NCI-H524 treated with DMSO at 0.1 percent for 48 hours (cell line): ENCODE results near the gene BCKDHB.
"Not testable (repeated sequence)": the region's sequence is repeated elsewhere in the genome, so short reads cannot be mapped to it uniquely, and the experiment has no call there.

ENCODE experiments used
- DNase-seq: peaks from one replicate; lab custom pipeline; 2025; lab: John Stamatoyannopoulos, UW

Gene BCKDHB

DNA sequence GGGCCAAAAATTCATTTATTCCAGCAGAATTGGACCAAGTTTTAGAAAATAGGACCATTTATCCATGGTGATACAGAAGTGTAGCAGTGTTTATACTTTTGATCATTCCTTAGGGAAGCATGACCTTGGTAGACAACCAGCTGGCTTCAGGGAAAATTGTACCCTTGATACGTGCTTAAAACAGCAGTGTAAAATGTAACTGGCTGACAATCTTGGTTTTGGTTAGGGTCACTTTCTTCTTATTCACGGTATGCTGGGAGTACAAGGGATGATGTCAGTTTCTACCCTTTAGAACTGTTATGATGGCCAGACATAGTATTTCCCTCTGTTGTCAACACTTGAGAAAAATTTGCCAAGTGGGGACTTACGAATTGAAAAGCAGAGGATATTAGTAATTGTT, 157.1 kb downstream of the BCKDHB start:
- no peak for DNase-seq

DNA sequence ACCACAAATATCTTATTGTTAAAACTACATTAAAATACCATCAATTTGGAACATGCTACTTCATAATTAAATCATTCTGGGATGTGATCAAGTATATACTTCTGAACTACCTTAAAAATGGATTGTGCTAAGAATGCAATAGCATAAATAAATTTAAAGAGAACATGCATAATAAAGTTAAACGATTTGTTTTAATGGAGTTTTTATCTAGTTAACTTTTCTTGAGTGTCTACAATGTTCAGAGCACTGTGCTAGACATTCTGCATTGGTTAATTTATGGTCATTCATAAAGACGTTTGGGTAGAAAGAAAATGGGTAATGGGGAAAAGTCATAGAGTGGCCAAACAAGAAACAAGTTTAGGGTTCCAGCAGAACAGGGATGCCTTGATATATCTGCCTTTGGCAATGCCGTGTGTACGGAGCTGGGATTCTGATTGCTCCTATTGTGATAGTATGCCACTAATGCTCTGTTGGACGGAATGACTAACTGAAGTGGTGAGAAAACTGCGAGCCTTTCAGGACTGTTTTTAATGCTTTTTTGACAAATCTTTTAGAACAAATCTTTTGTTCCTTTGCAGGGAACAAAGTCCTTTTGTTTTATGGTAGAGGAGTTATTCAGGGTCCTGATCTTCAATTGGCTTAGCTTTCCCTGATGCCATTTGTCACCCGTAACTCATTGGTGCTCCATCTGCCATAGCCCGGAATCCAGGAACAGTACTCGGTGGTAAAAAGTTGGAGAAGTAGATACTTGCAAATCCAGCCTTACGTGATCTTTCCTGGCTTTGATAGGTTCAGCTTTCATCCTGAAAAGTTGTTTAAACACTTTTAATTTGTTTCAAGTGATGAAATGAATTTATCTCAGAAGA, 162.6 kb downstream of the BCKDHB start:
- DNase-seq: no peak

DNA sequence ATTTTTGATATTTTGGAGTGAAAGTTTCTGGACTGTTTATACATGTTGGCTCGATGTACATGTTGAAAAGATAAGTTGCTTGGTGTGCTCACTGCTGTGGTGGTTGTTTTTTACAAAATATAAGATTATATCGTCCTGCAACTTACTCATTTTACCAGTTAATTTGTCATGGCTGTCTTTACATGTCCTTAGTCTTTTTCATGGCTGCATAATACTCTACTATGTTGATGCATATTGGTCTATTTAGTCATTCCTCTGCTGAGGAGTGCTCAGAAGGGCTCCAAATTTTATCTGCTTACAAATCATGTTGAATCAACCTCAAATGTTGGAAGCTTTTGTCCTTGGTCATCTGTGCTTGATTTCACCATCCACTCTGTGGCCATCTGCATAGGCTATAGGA, 164.6 kb downstream of the BCKDHB start:
- no peak for DNase-seq

DNA sequence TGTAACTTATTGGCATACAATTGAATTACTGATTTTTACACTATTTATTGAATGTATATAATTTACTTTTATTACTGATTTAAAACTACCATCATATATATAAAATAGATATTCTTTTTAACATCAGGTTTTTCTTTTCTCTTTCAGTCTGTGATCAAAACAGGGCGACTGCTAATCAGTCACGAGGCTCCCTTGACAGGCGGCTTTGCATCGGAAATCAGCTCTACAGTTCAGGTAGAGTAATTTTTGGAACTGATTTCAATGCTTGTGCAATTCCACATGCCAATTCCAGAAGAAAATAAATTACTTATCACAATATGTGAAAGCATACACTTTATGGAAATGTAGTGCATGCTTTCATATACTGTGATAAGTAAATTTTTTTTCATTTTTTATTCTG, 166.5 kb downstream of the BCKDHB start:
- no peak for DNase-seq

DNA sequence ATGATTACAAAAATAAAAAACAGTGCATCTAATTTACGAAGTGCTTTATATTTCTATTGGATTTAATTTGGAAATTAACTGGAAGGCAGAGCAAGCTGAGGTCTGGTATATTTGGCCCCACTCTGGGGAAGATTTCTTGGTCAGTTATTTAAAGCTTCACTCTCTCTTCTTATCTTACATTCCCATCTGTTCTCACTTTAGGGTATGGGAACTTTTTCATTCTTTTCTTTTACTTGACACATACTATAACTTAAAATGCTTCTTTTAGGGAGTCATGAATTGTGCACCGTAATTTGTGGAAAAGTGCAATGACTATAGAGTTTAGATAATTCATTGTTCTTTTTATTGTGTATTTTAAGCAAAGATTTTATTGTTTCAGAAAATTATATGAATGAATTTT, 170.4 kb downstream of the BCKDHB start:
- no peak for DNase-seq

DNA sequence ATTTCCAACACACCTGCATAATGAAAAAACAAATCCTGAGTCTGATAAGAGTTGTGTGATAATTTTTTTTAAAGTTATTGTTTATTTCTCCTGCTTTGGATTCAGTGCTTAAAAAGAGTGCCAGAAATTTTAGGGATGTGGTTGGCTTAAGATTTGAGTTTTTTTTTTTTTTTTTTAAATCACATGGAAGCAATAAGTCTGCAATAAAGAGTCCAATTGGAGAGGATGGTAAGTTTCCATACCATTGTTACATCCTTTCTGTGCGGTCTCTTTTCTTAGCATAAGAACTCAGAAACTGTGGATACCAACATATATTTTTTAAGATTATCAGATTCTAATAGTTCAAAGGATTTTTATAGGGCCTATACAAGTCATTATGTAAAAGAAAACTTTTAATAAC, 171.0 kb downstream of the BCKDHB start:
- no peak for DNase-seq

DNA sequence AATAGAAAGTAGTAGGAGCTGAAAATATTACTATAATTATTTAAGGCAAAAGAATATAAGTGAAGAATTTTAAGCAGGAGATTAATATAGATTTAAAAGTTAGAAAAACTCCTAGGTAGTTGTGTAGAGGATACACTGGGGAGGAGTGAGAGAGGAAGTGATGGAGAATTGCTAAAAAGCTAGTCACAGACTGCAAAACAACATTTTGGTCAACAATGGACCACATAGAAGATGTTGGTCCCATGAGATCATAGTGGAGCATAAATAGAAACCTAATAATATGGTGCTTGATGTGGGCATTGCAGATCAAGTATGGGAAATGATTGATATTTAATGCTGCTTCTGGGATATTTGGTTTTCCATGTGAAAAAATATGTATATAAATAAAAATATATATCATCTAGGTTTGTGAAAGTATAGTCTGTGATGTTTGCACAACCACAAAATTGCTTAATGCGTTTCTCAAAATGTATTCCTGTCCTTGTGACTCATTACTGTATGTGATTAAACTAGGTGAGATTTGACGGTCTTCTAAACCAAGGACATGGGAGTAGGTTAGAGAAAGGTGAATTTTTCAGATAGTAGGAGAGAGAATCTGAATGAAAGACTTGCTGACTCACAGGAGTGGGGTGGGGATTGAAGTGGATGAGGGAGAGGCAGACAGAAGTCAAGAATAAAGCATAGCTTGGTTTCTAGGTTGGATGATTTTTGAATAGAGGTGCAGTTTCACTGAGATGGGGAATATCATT, 174.0 kb downstream of the BCKDHB start:
- no peak for DNase-seq

DNA sequence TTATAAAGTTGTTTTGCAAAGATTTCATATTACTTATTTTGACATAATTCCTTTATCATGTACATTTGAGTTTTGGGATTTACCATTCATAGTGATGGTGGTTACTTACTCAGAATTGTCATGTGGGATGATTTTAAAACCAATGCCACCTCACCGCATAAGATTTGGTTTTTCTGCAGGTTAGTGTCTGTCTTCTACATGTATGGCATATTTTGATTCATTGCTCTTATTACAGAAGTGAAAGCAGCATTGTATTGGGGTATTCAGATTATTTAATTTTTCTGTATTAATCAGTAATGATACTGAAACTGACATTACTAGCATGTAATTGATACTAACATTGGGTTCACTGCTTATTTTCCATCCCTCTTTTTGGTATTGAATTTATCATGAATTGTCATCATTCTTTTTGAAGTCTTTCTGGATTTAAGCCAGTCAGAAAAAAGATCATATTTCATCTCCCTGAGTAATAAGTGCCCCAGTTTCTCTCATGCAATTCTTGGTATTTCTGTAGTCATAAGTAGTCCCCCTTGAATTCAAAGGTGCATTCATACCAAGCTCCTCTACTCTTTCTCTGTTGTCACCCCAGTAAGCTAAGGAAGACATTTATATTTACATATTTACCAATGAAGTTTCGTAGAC, 176.6 kb downstream of the BCKDHB start:
- DNase-seq: no peak

DNA sequence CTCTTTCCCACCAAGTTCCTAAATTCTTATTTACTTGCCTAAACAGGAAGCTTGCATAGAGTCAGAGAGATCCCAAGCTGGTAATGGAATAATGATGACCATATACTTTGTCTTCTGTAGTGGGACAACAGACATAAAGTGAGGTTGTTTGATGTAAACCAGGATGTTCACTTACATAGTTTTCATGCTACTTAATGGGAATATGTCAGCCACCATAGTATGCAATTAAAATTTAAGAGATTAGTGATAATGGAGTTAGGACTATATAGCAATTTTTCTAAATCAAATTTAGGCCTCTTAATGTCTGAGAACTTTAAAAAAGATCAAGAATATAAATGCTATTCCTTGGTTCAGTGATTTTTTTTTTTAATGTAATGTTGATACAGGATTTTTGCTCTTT, 180.6 kb downstream of the BCKDHB start:
- no peak for DNase-seq

DNA sequence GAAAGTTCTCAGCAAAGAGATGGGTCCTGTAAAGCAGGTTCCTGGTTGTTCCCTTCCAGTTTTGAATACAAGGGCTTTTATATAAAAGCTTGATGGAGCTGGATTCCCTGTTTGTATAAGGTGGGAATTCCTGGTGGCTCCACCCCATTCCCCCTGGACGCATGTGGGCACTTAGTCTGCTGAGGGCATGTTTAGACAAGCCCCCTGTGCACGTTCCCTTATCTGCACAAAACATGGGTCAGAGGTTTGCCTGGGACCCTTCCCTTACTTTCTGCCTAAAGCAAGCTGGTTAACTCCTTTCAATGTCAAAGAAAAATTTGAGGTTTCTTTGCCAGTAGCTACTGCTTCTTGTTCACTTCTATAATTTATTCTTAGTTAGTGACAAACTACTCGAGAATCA, 181.1 kb downstream of the BCKDHB start:
- no peak for DNase-seq

DNA sequence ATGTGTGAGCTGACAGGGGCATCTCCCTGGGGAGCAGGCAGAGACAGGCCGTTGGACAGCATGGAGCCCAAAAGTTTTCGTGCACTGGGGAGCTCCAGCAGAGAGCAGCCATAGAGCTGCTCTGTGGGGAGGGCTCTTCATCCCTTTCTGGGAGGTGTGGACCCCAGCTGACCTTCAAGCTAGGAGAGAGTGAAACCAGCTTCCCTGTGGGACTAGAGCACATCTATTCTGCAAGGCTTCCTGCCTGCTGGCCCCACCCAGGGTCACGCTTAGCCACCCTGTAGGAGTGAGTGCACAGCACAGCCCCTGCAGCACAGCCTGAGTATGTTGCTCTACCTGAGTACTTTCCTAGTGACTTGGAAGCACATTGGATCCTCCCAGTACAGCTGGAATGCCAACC, 183.3 kb downstream of the BCKDHB start:
- no peak for DNase-seq

DNA sequence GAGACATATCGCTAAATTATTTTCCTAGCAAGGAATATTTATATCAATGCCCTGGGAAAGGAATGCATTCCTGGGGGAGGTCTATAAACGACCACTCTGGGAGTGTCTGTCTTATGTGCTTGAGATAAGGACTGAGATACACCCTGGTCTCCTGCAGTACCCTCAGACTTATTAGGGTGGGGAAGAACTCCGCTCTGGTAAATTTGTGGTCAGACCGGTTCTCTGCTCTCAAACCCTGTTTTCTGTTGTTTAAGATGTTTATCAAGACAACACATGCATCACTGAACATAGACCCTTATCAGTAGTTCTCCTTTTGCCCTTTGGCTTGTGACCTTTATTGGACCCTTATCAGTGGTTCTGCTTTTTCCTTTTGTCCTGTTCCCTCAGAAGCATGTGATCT, 188.1 kb downstream of the BCKDHB start:
- not testable (repeated sequence) for DNase-seq

DNA sequence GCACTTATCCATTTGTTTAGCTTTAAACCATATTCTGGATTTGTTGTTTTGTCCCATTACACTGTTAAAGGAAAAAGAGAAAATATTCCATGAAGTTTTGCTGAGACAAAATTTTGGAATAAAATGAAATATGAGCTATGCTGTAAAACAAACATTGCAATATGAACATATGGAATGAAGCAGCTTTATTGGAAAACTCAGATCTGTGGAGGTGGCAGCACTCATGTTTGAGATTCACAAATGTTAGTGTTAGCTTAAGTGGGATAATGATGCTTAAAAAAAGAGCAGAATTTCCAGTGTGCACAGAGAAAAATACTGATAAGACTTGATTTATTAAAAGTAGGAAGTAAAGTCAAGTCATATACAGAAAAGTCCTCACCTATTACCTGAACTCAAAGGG, 196.2 kb downstream of the BCKDHB start:
- no peak for DNase-seq

DNA sequence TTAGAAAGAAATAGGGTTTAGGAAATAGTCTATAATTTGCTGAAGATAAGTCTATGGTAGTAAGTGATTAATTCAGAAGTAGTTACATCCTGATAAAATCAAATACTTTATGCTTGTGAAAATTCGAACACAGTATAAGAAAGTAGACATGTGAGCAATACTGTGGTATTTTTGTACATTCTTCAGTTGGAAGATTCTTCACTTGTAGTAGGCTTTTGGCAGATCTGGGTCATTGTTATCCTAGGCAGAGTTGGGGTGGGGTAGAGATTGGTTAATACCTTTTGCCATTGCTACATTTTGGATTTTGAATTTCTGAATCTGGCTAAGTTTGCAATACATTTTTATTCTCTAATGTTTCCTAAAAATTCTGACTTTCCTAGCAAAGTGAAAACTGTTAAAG, 197.5 kb downstream of the BCKDHB start:
- no peak for DNase-seq

DNA sequence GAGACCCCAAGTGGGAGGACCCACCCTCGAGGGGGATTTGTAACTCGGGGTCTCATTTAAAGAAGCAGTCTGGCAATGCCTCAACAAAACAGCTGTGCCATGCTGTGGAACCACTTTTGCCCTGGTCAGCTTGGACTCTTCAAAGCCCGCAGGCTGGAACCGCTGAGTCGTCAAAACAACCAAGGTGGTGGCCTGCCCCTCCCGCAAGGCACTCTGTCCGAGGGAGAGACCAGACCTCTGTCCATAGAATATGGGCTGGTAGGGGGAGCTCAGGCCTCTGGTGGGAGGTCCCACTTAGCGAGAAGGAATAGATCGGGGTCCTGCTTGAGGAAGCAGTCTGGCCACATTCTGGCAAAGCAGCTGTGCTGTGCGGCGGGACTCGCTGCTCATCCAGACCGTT, 208.1 kb downstream of the BCKDHB start:
- DNase-seq: no peak

DNA sequence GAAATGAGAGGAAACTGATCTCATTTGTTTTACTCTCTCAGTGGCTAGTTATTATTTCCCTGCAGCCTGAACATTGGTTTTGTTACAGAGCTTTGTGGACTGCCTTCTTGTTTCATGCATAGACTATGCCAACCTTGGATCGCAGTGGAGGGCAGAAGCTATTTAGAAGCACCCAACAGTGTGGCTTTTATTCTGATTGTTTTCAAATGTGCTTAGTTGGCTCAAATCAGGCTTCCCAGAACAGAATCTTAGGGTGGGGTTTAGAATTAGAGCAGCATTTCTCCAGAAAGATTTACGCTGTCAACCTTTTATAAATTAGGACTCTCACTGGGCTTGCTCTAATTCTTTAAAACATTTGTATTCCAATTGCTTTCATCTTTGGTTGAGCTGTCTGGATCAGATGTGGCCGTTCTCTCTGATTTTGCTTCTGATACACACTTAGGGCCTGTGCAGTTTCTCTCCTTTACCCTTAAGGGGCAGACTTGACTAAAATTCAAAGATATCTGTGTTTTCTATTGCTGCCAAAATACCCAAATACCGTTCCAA, 210.3 kb downstream of the BCKDHB start:
- DNase-seq: no peak

DNA sequence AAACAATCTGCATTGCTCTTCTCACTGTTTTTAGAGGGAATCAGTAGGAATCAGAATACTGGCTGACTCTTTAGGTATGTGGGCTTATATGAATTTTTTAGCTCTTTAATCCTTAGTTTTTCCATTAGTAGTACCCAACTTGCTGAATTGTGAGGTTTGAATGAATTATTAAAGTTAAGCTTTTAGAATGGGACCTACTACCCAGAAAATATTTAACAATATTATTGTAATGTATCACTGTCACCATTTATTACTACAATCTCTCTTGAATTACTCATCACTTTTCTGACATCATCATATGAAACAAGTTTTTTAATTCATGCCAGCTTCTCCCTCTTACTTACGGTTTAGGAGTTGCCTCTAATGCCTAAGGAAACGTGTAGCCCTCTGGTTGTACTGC, 212.7 kb downstream of the BCKDHB start:
- no peak for DNase-seq

DNA sequence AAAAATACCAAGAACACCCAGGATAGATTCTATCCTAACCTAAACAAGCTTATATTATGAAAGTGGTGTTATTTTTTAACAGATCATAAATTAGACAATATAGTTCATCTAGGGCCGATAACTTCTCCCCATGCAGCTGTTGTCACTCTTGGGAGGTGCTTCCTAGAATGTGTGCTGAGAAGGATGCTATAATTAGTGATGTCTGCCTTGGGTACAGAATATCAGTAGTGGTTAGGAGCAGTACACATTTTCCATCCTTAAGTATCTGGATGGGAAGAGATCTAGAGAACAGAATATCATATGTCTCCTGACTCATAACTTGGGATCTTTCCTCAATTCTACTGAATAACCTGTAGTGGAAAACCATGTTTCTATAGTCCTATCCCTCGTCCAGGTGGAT, 214.5 kb downstream of the BCKDHB start:
- DNase-seq: no peak

DNA sequence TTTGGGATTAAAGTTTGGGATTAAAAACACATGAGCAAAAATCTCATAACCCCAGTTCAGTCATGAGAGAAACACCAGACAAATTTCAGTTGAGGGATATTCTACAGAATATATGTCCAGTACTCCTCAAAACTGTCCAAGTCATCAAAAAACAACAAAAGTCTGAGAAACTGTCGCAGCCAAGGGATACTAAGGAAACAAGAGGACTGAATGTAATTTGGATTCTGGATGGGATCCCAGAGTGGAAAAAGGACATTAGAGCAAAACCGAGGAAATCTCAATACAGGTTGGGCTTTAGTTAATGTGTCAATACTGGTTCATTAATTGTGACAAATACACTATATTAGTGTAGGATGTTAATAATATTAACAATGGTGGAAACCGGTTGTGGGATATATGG, 219.3 kb downstream of the BCKDHB start:
- no peak for DNase-seq

DNA sequence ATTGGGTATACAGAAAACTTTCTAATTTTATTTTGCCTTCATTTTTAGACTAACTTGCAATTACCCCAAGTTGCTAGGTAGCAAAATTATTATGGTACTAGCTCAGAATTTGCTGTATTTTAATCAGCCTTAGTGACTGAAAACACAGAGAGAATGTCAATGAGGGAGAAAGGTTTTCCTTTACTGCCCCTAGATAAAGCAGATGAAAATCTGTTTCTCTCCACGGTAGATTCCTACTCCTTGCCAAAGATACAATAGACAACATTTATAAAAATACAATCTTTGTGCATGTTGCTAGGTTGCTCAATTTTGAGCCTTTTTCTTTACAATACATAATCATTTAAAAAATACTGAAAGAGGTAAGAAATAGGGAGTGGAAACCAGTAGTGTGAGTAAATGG, 222.2 kb downstream of the BCKDHB start:
- DNase-seq: no peak

DNA sequence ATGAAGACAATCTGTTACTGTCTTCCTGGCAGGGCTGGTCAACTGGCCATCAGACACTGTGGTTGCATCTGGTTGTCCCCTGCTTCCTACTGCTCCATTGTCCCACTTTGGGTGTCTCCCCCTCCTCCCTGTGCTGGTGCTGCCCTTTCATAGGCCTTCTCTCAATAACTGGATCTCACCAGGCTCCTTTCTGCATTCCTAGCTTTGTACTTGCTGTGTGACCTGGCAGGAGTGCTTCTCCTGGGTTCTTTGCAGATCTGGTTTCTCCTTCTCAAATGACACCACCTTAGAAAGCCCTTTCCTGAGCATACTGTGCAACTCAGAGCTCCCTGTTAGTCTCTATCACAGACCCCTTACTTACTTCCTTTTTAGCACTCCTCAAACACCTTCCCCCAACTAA, 223.0 kb downstream of the BCKDHB start:
- DNase-seq: no peak

DNA sequence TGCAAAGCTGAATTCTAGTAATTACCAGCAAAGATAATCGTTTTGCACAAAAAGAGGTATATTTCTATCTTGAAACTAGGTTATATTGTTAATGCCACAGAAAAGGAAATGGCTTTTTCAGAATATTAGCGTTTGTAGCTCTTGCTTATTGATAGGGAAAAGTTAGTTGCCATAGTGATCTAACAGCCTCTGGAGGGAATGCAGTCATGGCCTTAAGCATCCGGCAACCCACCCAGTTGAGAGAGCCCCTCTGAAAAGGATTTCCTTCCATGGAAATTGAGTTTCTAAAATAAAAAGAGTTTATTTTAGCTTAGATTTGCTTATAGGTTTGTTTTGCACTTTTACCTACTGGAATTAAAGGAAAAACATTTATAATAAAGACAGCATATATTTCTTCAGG, 224.5 kb downstream of the BCKDHB start:
- DNase-seq: no peak

DNA sequence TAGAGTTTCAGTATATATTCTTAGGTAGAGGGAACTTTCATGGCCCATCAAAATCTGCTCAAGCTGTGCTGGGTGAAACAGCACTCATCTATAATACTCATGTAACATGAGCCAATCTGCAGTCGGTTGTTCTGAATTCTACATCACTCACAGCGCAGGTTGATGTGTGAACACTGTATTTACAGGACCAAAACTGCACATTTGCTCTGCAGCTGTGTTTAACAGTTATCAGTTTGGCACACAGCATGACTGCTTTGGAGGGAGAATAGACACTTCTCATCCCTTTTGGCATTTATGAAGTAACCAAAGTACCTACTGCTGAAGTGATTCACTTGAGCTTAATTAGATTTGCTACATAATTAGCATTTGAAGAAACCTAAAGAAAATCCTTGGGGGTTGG, 225.1 kb downstream of the BCKDHB start:
- peak; percentile 20 for DNase-seq
